Ovary (tissue), 3 donors: ENCODE results near the gene PARP2.

Experiments
- CTCF ChIP-seq, 3 donors: fragments of 450-650 bp in 2 of 3; fragments of 200-600 bp in 1 of 3; IDR thresholded peaks; one replicate each; pipeline versions ENCODE4 v1.5.1 to v1.8.0; 2016 to 2022; ENCODE audit warnings: antibody characterized with exemption in 3 of 3, mild to moderate bottlenecking in 1 of 3
- EP300 ChIP-seq: sonication (generic); formaldehyde crosslinking; IDR thresholded peaks from one replicate; pipeline ENCODE4 v1.6.1; 2017; ENCODE audit warnings: antibody characterized with exemption
- POLR2A ChIP-seq: fragments of 450-650 bp; IDR thresholded peaks from one replicate; pipeline ENCODE4 v1.6.1; 2017; ENCODE audit warnings: antibody characterized with exemption, mild to moderate bottlenecking, moderate library complexity
- donor health status: DM: no; HTN: no; CAD: no.

GRCh38 chr14:20332788-20333493, 10.5 kb upstream of the PARP2 start, which contains the start of gene CCNB1IP1:
- TF ChIP-seq CTCF (IDR thresholded peaks at IDR 0.05): no peak
- TF ChIP-seq POLR2A: peak; percentile 78
- no peak for TF ChIP-seq EP300
